C4-2B (cell line): ENCODE results near the gene SH3PXD2B.

ENCODE experiments used
- CTCF ChIP-seq: fragments of 450-650 bp; conservative IDR thresholded peaks from 2 replicates; pipeline ENCODE4 v1.5.1; 2017; ENCODE audit warnings: mild to moderate bottlenecking
- ZFX ChIP-seq: fragments of 450-650 bp; IDR thresholded peaks from 2 replicates; pipeline ENCODE4 v1.6.1; 2017

GRCh38 chr5:172499287-172499686 is 45.0 kb upstream of the SH3PXD2B start:
- TF ChIP-seq CTCF (no peak), ZFX (no peak)
